Measurements from ENCODE around the gene GJC3.
A peak's percentile ranks its signal among the peaks of the same experiment; 100 is the strongest.
"Not testable (repeated sequence)": the region's sequence is repeated elsewhere in the genome, so short reads cannot be mapped to it uniquely, and the experiment has no call there.

Gene GJC3

DNA sequence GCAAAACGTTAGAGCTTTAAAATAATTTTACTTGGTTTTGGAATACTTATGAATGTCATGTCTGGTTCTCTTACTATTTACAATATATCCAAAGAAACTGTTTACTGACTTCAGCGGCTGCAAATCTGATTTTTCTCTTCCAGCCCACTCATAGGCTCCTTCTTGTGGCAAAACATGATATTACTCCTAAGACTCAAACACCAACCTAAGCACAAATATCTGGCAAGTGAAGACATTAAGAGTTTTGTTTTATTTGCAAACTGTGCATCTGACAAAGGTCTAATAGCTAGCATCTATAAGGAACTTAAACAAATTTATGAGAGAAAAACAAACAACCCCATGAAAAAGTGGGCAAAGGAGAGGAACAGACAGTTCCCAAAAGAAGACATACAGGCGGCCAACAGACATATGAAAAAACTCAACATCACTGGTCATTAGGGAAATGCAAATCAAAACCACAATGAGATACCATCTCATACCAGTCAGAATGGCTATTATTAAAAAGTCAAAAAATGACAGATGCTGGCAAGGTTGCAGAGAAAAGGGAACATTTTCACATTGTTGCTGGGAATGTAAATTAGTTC lies 20.3 kb upstream of the GJC3 start:
- Mint-ChIP-seq H3K4me3 (no peak overlapping the region), H3K27me3 (peaks cover 20% of the 10 kb centered on the region), H3K27ac (no peak overlapping the region), H3K36me3 (no peaks in the 10 kb centered on the region), H3K9me3 (peaks cover 3% of the 10 kb centered on the region), H3K4me1 (no peaks in the 10 kb centered on the region)
- CTCF ChIA-PET: interaction anchor here (2.0 to 2.6 kb wide), 2 partner anchors 20 to 36 kb away, joined by 9 to 10 read pairs; partner anchors contain the start of gene GJC3
- DNase-seq: no peak

DNA sequence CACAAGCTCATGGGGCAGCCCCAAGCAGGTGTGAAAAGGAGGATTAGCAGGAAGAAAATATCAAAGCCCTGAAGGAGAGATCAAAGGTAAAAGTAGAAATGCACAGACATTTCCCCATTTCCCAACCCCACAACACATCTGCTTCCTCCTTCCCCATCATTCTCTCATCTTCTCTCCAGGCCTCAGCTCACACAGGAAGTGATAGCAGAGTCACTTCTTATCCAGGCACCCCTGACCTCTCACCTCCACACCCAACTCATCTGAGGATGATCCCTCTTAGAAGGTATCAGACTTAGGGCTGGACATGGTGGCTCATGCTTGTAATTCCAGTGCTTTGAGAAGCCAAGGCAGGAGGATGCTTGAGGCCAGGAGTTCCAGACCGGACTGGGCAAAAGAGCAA lies 18.2 kb upstream of the GJC3 start:
- no peak overlapping the region for H3K27ac Mint-ChIP-seq
- no peak for DNase-seq
- H3K4me1 Mint-ChIP-seq: peaks cover 8% of the 10 kb centered on the region
- H3K27me3 Mint-ChIP-seq: peaks cover 30% of the 10 kb centered on the region
- CTCF ChIA-PET: interaction anchor here (1.0 kb wide), 1 partner anchor 18 kb away, joined by 4 read pairs; the partner anchor contains the start of gene GJC3
- no peaks in the 10 kb centered on the region for H3K36me3 Mint-ChIP-seq
- peaks cover 3% of the 10 kb centered on the region for H3K9me3 Mint-ChIP-seq
- H3K4me3 Mint-ChIP-seq: no peak overlapping the region

DNA sequence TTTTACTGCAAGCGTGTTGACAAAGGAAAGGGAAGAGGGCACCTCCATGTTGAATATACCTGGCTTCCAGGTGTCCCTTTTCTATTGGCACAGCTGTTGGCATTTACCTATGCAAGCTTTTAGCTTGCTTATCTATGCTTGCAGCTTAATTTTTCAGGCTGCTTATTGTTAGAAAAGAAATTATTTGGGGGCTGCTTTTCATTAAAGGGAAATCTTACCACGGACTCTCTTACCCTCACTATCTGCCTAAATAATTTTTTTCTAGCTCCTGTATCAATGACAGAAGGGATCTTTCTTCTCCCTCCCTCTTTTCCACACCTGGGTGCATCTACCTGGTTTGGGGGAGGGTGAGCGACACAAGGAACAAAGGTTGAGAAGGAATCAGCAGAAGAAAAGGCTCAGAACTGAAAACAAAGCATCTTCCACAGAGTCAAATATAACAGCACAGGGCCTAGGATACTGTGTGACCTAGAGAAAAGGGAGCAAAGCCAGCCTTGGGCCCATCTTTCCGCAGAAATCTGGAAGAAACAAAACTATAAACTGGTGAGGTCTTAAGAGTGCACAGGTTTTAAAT lies 15.2 kb upstream of the GJC3 start:
- Mint-ChIP-seq H3K27ac (no peak overlapping the region), H3K27me3 (peaks cover 30% of the 10 kb centered on the region), H3K4me1 (peaks cover 8% of the 10 kb centered on the region), H3K4me3 (no peak overlapping the region), H3K9me3 (no peaks in the 10 kb centered on the region), H3K36me3 (no peaks in the 10 kb centered on the region)
- CTCF ChIA-PET: interaction anchor here (1.1 to 1.5 kb wide), 4 partner anchors 14 to 47 kb away, joined by 3 read pairs; no protein-coding TSS in a partner anchor
- no peak for DNase-seq

DNA sequence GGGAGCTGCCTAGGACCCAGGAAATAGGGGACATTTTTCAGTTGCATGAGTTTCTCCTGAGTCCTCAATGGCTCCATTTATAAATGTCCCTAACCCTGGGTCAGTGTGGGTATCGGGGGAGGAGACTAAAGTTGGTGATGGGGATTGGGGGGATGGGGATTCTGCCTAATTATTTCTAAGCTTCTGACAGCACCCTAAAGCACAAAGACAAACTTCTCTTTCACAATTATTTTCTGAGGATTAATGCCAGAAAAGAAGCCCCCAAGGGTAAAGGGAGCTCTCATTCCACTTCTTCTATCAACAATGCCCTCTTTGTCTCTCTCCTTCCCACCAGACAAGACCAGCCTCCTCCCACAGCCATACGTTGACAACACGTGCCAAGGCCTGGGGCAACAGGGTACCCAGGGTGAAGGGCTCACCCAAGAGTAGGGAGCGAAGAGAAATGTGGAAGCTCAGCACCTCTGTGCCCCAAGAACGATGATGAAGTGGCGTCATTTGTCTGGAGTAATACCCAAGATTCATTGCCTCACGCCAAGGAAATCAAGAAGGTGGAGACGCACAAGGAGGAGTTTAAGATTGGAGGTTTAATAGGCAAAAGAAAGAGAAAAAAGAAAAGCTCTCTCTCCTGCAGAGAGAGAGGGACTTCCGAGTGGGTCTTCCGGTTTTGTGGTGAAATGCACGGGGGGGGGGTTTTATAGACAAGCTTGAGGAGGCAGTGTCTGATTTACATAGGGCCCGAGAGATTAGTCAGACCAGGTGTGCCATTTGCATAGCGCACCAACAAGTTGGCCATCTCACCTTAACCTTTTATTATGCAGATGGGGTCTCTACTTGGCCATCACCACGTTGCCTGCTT lies 14.4 kb upstream of the GJC3 start:
- peaks cover 34% of the 10 kb centered on the region for H3K27me3 Mint-ChIP-seq
- CTCF ChIA-PET: interaction anchor here (1.1 to 1.2 kb wide), 3 partner anchors 14 to 48 kb away, joined by 3 read pairs; no protein-coding TSS in a partner anchor

DNA sequence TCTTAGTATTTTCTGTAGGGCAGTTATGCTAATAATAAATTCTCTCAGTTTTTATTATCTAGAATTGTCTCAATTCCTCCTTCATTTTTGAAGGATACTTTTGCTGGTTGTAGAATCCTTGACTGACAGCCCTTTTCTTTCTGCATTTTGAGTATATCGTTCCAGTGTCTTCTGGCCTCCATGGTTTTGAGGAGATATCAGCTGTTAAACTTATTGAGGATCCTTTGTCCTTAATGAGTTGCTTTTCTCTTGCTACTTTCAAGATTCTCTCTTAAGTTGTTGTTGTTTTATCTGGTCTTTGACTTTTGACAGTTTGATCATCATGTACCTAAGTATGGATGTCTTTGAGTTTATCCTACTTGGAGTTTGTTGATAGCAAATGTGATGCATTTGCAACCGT lies 8.9 kb upstream of the GJC3 start:
- DNase-seq: no peak
- H3K9me3 Mint-ChIP-seq: peaks cover 12% of the 10 kb centered on the region
- peaks cover 27% of the 10 kb centered on the region for H3K27me3 Mint-ChIP-seq
- H3K4me3 Mint-ChIP-seq: no peak overlapping the region
- no peak overlapping the region for H3K27ac Mint-ChIP-seq
- no peaks in the 10 kb centered on the region for H3K36me3 Mint-ChIP-seq
- peaks cover 13% of the 10 kb centered on the region for H3K4me1 Mint-ChIP-seq
- CTCF ChIA-PET: interaction anchor here (1.9 kb wide), 1 partner anchor 24 kb away, joined by 10 read pairs; no protein-coding TSS in a partner anchor

More for the DNA sequence above, 14.4 kb upstream of the GJC3 start:
- peaks cover 8% of the 10 kb centered on the region for H3K4me1 Mint-ChIP-seq
- H3K9me3 Mint-ChIP-seq: peaks cover 5% of the 10 kb centered on the region
- DNase-seq: no peak
- no peak overlapping the region for H3K27ac Mint-ChIP-seq
- no peaks in the 10 kb centered on the region for H3K36me3 Mint-ChIP-seq
- H3K4me3 Mint-ChIP-seq: no peak overlapping the region

DNA sequence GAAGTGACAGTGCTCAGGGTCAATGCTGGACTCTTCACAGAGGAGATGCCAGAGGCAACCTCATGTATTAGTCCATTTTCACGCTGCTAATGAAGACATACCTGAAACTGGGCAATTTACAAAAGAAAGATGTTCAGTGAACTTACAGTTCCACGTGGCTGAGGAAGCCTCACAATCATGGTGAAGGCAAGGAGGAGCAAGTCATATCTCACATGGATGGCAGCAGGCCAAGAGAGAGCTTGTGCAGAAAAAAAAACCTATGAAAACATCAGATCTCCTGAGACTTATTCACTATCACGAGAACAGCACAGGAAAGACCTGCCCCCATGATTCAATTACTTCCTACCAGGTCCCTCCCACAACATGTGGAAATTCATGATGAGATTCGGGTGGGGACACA lies 5.6 kb upstream of the GJC3 start:
- H3K4me3 Mint-ChIP-seq, H3K36me3 Mint-ChIP-seq, CTCF ChIA-PET, H3K27ac Mint-ChIP-seq, DNase-seq: not testable (repeated sequence)
- Mint-ChIP-seq H3K9me3 (peaks cover 12% of the 10 kb centered on the region), H3K27me3 (peaks cover 33% of the 10 kb centered on the region), H3K4me1 (peaks cover 19% of the 10 kb centered on the region)

DNA sequence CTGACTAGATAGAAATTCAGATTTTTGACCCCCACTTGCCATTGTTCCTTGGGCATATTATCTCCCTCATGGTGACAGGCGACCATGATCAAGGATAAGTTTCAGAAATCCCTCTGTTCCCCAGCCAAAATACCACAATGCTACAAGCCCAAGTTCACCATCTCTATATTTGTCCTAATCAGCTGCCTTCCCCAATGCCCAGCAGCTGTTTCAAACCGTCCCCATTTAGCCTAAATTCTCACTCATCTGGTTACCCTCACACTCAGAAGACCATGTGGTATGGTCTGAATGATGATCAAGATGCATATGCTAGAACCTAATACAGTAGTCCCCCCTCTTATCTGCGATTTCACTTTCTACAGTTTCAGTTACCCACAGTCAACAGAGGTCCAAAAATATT lies 956 bp upstream of the GJC3 start:
- no peaks in the 10 kb centered on the region for H3K9me3 Mint-ChIP-seq
- H3K4me3 Mint-ChIP-seq: no peak overlapping the region
- no peak for DNase-seq
- H3K4me1 Mint-ChIP-seq: peaks cover 38% of the 10 kb centered on the region
- no peaks in the 10 kb centered on the region for H3K36me3 Mint-ChIP-seq
- CTCF ChIA-PET: interaction anchor here (0.8 to 2.5 kb wide), 9 partner anchors 12 to 60 kb away, joined by 3 to 18 read pairs (median 5); partner anchors contain the start of gene TRIM4
- peaks cover 48% of the 10 kb centered on the region for H3K27me3 Mint-ChIP-seq
- no peak overlapping the region for H3K27ac Mint-ChIP-seq

DNA sequence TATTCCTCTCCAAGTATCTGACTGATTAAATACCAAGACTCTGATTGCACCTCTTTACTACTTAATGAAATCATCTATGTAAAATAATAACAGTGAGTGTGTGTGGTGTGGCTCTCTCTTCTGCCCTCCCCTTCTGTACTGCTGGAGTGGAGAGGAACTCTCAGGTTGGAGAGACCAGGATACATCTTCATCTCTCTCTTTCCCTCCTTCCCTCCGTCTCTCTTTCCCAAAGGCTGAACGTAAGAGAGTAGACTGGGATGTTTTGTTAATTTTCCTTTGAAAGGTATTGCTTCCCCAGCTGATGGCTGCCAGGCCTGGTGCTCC lies 272 bp upstream of the GJC3 start:
- peaks cover 31% of the 10 kb centered on the region for H3K4me1 Mint-ChIP-seq

DNA sequence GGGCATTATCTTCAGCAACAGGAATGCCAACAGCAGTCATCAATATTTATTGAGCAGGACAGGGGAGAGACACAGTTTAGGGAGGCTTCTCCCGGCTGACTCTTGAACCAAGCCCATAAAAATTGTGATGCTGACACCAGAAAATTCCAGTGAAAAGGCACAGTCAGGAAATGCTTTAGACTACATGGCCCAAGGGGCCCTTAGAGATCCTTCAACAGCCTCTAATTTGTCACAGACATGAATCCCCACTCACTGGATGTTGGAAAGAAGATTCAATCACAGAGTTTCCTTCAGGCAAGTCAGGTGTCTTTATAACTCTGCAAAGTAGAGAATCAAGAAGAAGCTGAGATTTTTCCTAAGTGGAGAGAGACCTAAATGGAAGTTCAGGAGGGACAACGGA lies 1.2 kb downstream of the GJC3 start:
- CTCF ChIA-PET: interaction anchor here (0.6 to 2.5 kb wide), 4 partner anchors 9 to 62 kb away, joined by 3 to 18 read pairs (median 12); partner anchors contain the start of gene TRIM4

More for the DNA sequence above, 272 bp upstream of the GJC3 start:
- H3K4me3 Mint-ChIP-seq: peak overlapping the region; percentile 56
- H3K27ac Mint-ChIP-seq: peak overlapping the region; percentile 53
- DNase-seq: no peak
- H3K9me3 Mint-ChIP-seq: no peaks in the 10 kb centered on the region
- CTCF ChIA-PET: interaction anchor here (1.0 to 2.5 kb wide), 11 partner anchors 11 to 60 kb away, joined by 3 to 18 read pairs (median 6); partner anchors contain the start of gene TRIM4
- H3K27me3 Mint-ChIP-seq: peaks cover 46% of the 10 kb centered on the region
- no peaks in the 10 kb centered on the region for H3K36me3 Mint-ChIP-seq

DNA sequence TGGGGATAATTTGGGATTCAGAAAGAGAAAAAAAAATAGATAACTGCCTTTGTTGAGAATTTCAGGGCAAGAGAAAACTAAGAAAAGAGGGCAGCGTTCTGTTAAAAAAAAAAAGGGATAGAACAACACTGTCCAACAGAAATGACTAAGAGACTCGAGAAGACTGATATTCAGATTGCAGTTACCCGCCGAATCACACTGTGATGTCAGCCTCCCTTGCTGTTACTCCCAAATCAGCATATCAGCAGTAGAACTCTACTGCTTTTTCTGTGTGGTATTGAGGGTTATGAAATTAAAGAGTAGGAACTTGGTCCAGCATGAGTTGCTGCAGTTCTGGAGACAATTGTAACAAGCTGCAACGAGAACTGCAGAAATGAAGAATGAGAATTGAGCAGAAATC lies 1.9 kb downstream of the GJC3 start:
- no peak for DNase-seq
- Mint-ChIP-seq H3K27me3 (peaks cover 30% of the 10 kb centered on the region), H3K4me1 (peaks cover 30% of the 10 kb centered on the region), H3K4me3 (no peak overlapping the region), H3K27ac (no peak overlapping the region), H3K9me3 (no peaks in the 10 kb centered on the region), H3K36me3 (peaks cover 2% of the 10 kb centered on the region)
- CTCF ChIA-PET: interaction anchor here (0.6 kb wide), 1 partner anchor 8 kb away, joined by 3 read pairs; the partner anchor contains the start of gene TRIM4

More for the DNA sequence above, 1.2 kb downstream of the GJC3 start:
- Mint-ChIP-seq H3K36me3 (no peaks in the 10 kb centered on the region), H3K27ac (no peak overlapping the region), H3K4me1 (peaks cover 30% of the 10 kb centered on the region), H3K4me3 (no peak overlapping the region), H3K9me3 (no peaks in the 10 kb centered on the region), H3K27me3 (peaks cover 35% of the 10 kb centered on the region)
- no peak for DNase-seq

DNA sequence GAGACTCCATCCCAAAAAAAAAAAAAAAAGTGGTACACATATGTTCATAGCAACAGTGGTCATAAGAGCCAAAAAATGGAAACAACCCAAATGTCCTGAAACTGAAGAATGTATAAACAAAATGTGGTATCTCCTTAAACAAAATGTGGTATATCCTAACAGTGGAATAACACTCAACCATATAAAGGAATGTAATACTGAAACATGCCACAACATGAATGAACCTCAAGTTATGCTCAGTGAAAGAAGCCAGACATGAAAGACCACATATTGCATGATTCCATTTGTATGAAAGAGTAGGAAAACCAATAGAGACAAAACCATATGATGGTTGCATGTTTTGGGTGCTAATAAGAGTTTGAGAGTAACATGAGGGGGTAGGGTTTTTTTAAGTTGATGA lies 3.1 kb downstream of the GJC3 start:
- Mint-ChIP-seq H3K36me3 (peaks cover 8% of the 10 kb centered on the region), H3K9me3 (no peaks in the 10 kb centered on the region), H3K27me3 (peaks cover 30% of the 10 kb centered on the region), H3K4me1 (peaks cover 30% of the 10 kb centered on the region), H3K4me3 (no peak overlapping the region), H3K27ac (no peak overlapping the region)
- CTCF ChIA-PET: no interaction called here
- DNase-seq: no peak

DNA sequence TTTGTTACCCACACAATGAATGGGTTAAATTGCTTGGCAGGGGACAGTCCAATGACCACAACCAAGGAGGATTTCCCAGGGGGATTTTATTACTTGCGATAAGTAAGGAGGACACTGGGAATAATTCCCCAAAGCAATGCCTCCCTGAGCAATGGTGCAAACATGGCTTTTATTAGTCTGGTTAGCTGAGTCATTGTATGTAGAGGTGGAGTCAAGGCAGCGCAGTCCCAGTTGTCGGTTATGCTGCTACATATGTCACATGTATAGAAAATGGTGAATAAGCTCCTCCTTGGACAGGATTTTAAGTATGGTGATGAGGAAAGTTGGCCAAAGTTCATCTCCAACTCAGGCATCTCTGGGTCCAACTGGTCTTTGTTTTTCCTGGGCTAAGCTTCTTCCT lies 6.2 kb downstream of the GJC3 start:
- CTCF ChIA-PET: no interaction called here
- Mint-ChIP-seq H3K27ac (no peak overlapping the region), H3K4me3 (no peak overlapping the region), H3K36me3 (peaks cover 23% of the 10 kb centered on the region), H3K9me3 (no peaks in the 10 kb centered on the region), H3K4me1 (peaks cover 20% of the 10 kb centered on the region), H3K27me3 (peaks cover 21% of the 10 kb centered on the region)
- no peak for DNase-seq

DNA sequence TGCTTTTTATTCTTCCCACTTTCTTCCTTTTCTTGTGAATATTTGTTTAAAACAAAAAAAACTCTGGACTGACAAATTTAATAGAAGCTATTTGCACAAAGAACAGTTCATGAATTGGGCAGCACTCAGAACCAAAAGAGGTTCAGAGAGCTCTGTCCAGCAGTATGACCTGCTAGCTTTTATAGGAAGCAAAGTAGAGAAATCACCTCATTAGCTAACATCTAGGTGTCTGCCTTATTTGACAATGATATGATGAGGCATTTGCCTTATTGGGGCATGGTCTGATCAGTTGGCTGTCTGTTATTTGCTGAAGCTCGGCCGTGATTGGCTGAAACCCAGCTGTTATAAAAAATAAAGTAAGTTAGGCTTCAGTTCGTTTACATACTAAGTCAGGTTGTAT lies 9.3 kb downstream of the GJC3 start:
- Mint-ChIP-seq H3K4me3 (peak overlapping the region; percentile 95), H3K36me3 (peaks cover 42% of the 10 kb centered on the region), H3K4me1 (peaks cover 44% of the 10 kb centered on the region), H3K27ac (peak overlapping the region; percentile 96), H3K27me3 (peaks cover 5% of the 10 kb centered on the region), H3K9me3 (no peaks in the 10 kb centered on the region)
- CTCF ChIA-PET: interaction anchor here (3.0 to 10.9 kb wide), 2 partner anchors 9 to 73 kb away, joined by 18 to 169 read pairs; partner anchors contain the start of gene GJC3
- DNase-seq: no peak

DNA sequence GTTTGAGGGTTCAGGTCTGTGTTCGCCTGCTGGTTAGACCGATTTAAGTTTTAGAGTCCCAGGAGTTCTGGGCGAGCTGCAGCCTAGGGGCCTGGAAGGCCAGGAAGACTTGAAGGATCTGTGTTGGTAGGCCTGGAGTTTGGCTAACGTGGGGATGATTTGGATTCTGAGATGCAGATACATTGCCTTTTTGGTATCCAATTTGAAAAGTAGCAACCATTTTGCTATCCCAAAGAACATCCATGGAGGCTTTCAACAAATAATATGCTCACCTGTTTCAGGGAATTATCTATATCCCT lies 9.7 kb downstream of the GJC3 start:
- Mint-ChIP-seq H3K36me3 (peaks cover 44% of the 10 kb centered on the region), H3K4me3 (peak overlapping the region; percentile 95), H3K27me3 (peaks cover 5% of the 10 kb centered on the region), H3K9me3 (no peaks in the 10 kb centered on the region), H3K27ac (peak overlapping the region; percentile 96), H3K4me1 (peaks cover 46% of the 10 kb centered on the region)
- DNase-seq: no peak
- CTCF ChIA-PET: interaction anchor here (0.7 to 10.9 kb wide), 3 partner anchors 8 to 73 kb away, joined by 3 to 169 read pairs (median 18); partner anchors contain the start of gene GJC3

All from activated naive CD4-positive, alpha-beta T cell treated with anti-CD3 and anti-CD28 coated beads, Interleukin-2, amount 10 ng/mL, durations not matched to agents 7 days and 5 days (primary cell).